Activated CD4-positive, alpha-beta T cell treated with anti-CD3 and anti-CD28 coated beads, Interleukin-2, amount 50 U/mL, for 16 hours (primary cell): ENCODE measurements around the gene EIF4G3.

Experiments
- DNase-seq: peaks from one replicate; pipeline ENCODE4 v3.0.0-alpha.2; 2020

The EIF4G3 gene

GRCh38 chr1:20987831-20988825 lies 188.6 kb downstream of the EIF4G3 start:
- DNase-seq, result no peak

GRCh38 chr1:20983297-20983889 lies 193.3 kb downstream of the EIF4G3 start:
- no peak for DNase-seq

DNA sequence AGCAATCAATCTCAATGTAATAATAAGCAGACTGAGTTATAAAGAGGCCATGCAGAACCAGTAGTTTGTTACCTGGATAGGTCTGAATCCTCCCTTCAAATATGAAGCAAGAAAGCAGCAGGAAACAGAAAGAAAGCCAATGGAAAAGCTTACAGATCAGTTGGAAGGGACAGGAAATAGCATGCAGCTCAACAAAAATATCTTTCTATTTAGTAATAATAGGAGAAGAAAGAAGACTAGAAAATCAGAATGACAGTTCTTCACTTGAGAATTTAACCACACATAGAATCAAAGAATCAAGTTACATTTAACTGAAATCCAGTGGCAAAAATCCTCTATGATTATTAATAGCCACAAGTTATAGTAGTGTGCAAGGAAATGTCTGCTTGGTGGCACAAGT lies 194.4 kb downstream of the EIF4G3 start:
- DNase-seq, result no peak

DNA sequence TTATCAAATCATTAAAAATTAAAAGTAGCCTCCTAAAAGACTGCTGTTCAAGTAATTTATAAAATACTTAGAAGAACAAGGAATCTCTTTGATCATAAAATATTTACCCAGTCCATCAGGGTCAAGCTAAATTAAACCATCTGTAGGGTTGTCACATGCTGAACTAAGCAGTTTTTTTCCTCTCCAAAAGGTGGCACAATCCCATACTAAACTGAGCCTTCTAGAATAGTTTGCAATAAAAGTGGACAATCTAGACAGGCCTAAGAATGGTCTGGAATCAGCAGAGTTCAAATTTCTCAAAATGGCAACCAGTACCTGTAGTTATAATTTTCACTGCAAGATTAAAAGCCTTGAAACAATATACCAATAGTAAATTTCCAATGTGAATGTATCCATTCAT lies 194.8 kb downstream of the EIF4G3 start:
- no peak for DNase-seq

DNA sequence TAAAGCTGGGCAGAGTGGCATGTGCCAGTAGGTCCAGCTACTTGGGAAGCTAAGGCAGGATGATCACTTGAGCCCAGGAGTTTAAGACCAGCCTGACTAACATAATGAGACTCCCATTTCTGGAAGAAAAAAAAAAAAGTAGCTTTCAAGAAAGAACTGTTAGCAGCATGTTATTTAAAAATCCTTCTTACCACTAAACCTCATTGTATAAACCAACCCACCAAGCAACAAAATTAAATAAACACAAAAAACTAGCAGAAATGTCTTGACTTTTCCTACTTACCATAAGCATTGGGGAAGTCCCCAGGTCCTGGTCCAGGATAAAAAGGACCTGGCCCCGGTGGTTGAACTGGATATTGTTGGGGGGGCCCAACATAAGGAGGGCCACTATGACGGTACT lies 196.6 kb downstream of the EIF4G3 start:
- DNase-seq, result no peak

DNA sequence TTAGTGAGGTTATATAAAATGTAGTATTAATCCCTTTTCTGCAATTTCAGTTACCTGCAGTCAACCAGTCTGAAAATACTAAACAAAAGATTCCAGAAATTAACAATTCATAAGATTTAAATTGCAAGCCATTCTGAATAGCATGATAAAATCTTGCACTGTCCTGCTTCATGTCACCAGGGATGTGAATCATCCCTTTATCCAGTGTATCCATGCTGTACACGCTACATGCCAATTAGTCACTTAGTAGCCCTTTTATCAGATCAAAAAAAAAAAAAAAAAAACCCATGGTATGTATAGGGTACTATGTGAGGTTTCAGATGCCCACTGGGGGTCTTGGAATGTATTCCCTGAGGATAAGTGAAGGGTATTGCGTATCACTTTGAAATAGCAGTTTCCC lies 198.3 kb downstream of the EIF4G3 start:
- no peak for DNase-seq

- DNase-seq, result no peak
Observed at GRCh38 chr1:20975668-20976067, 201.0 kb downstream of the EIF4G3 start.

DNA sequence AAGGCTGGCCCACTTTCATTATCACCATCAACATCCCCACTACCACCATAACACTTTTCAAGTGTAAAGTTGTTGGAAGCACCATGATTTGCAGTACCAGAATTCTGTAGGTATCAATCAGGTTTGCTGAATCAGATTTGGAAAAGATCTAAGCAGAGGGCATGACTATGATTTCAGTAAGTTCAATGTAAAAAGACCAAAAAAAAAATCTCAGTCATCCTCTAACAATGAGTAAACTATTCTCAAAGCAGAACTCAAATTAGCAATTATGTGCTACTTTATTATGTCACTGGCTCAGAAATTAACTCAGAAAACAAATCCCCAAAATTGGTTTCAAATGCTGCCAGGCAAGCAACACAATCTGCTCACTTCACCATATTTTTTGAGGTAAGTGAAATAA lies 201.7 kb downstream of the EIF4G3 start:
- DNase-seq, result peak; percentile 56

DNA sequence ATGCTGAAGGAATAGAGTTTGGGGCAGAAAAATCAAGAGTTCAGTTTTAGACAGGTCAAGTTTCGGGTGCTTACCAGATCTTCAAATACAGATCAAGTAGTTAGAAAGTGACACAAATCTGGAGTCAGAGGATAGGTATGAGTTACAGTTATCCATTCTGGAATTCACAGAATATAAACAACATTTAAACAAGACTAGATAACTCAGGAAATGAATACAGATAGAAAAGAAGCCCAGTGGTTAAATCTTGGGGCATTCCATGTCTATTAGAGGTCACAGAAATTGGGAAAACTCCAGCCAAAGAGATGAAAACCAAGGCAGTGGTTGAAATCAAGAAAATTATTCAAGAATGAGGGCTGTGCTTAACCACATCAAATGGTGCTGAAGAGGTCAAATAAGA lies 202.6 kb downstream of the EIF4G3 start:
- DNase-seq, result no peak

DNA sequence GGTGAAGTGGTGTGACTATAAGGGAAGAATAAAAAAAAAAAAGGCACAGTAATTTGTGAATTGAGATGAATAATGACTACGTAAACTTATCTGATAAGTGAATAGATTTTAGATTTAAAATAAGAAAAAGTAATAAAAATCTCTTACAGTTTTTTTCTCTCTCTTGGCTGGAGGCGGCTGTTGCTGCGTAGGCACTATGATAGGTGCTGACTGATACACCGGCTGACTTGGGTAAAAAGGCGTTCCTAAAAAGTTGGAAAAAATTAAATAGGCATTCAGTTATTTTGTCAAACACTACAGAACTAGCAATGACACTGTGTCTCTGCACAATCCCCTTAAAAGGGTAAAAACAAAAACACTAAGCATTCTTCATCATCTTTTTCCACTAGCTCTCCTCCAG lies 203.8 kb downstream of the EIF4G3 start:
- no peak for DNase-seq

DNA sequence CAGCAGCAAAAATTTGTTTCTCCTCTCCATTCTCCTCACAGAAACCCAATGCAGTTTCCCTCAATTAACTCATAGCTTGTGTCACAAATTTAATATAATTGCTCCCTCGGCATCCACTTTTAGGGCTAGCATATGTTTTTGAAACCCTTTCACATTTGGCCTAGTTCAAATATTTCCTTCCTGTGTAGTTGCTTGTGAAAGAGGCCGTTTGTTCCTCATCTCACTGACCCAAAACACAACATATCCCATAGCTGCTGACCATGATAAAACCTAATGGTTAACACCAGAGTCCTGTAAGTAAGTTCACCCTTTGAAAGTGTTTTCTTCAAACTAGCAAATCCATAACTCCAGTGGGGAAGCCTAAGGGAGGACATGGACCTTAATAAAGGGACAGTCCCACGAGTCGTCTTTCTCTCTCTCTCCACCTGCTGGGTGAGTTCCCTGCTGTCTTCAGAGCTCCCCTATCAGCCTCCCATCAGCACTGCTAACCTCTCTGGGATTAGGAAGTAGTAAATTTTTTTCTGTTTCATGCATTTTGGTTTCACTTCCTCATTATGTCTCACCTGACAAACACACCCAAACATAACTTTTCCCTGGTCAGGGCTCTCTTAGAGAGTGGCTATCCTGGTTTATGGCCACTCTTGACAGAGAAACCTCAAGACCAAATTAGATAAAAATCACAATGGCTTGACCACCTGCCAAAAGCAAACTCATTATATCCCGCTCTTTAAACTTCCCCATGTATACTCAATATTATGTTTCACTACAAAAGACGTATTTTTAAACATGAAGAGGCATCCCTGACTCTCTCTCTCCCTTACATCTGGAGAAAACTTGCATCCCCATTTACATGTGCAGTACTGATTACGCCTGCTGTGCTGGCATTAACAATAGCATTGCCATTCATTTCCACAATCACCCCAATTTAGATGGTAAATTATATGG lies 211.9 kb downstream of the EIF4G3 start:
- no peak for DNase-seq

DNA sequence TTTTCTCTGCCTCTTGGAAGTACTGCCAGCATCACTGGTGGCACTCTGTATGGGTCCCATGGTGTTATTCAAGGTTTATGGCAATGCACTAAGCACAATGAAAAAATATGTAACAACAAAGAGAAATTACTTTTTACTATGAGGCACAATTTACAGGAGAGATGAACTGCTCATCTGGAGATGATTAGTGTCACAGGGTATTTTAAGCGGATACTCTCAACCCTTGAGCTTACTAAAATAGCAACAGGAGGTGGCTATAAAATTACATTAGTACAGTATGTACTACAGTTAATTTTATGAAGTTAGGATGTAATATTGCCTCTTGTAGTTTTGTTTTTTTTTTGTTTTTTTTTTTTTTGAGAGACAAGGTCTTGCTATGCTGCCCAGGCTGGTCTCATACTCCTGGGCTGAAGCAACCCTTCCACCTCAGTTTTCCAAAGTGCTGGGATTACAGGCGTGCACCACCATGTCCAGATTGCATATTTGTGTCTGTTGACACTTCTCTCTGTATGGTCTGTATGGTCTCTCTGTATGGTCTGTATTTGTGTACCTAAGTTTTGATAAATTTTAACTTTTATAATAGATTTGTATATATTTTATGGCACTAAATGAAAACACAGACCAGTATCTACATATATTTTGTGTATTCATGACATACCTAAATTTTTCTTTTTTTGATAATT lies 214.0 kb downstream of the EIF4G3 start:
- DNase-seq, result no peak

- no peak for DNase-seq
Observed at GRCh38 chr1:20958430-20958829, 218.3 kb downstream of the EIF4G3 start.

- DNase-seq, result peak; percentile 65
Observed at GRCh38 chr1:20956272-20956671, 220.4 kb downstream of the EIF4G3 start.

DNA sequence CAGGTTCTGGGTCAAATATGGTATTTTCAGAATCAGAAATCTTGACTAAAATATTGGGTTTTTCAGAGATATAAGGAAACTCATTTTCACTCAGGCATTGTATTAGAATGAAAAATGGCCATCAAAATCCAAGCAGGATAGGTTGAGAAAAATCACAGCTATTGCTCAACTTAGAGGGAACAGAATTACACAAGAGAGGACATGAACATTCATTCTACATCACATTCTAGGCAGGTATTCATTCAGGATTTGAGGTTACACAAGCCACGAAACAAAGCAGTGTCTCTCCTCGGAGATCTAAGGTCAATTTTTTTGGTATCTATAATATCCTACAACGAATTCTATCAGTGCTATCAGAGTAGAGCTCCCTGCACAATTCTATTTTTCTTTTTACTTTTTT lies 226.0 kb downstream of the EIF4G3 start:
- no peak for DNase-seq

DNA sequence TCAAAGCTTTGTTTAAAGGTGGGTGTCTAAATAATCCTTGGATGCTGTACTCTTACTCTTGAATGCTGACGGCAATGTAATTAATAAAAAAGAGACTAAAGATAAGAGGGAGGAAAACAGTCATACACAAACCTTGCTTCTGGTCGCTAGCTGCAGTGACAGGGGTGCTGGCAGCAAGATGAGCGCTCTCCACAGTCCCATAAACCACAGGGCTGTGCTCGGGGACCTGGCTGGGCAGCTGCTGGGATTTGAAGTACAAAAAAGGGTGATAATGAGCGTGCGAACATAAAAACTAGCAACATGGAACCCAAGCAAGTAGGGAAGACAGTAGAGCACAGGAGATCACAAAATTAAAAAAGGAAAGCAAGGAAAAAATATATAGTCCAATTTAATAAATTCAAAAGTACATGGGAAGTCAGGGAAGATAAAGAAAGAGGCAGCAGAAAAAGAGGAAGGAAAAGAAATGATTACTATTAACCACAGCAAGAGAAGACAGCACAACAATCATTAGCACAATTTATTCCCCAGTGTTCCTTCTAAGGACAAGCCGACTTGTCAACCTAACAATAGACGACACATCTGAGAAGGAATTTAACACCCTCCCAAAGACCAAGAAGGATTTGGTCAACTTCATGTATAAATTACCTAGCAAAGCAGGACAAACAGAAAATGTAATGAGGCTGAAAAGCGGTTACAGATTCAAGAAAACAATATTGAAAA lies 226.7 kb downstream of the EIF4G3 start:
- DNase-seq, result no peak

DNA sequence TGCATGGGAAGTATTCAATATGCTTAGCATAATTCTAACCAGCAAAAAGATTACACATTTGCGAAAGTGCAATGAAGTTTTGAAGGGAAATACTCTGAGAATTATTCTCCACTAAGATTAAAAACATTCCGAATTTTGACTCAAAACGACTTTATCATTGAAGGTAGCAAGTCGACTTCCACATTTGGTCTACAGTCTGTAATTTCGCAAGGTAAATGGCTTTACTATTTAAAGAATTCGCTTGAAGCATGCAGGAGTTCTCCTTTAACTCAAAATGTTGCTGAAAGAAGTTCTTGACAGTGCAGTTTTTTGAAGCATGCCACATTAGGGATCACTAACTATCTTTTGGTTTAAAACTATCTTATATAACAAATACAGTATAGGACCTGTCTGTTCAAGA lies 228.6 kb downstream of the EIF4G3 start:
- DNase-seq, result no peak

DNA sequence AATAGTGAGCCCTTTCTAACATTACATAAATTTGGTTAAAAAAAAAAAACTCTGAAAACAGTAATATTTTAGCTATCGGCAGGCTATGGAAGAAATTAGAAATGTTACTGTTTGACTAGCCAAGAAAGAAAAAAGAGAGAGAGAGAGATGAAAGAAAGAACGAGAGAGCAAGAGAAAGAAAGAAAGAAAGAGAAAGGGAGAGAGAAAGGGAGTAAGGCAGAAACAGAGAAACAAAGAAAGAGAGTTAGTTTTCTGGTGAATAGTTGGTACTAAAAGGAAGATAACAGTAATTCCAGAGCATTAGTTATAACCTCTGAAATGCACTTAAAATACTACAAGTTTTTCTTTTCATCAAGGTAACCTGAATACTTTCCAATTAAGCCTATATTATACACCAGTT lies 229.3 kb downstream of the EIF4G3 start:
- no peak for DNase-seq

- DNase-seq, result no peak
Observed at GRCh38 chr1:20936621-20937020, 240.1 kb downstream of the EIF4G3 start.

DNA sequence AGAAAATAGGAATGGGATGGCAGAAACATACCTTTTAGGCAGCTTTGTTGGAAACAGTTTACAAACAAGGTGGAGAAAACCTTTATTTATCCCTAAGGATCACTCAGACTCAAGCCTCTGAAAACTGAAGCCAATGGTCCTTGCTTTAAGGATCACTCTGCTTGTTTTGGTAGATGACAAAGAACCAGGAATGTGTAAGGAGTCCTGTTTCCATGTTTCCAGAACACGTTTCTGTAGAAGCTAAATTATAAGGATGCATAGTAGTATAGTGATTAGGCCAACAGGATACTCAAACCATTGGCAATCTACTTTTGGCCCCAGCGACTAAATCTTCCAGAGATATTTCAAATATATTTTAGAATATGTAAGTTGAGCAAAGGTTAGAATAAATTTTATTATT lies 240.5 kb downstream of the EIF4G3 start:
- DNase-seq, result no peak

DNA sequence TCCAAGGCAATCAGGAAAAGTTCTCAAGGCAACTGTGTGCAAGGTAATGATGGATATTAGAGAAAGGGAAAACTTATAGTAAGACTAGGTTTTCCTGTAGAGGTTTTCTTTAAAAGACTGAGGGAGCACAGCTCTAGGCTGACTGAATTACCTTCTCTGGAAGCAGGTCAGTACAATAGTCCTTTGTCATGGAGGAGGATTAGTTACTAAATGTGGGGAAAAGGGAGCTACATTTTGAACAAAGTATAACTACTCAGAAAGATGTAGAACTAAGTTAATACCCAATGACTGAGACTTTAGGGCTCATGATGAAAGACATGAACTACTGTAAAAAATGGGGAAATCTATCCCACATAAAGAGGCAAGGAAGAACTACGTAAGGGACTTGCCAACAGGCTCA lies 241.0 kb downstream of the EIF4G3 start:
- no peak for DNase-seq

GRCh38 chr1:20932437-20932977 lies 244.2 kb downstream of the EIF4G3 start:
- DNase-seq, result peak; percentile 88
